Gastrocnemius medialis (tissue), 4 donors: ENCODE data around the gene IGFL1.
"Not testable (repeated sequence)": the region's sequence is repeated elsewhere in the genome, so short reads cannot be mapped to it uniquely, and the experiment has no call there.

Source experiments
- CTCF ChIP-seq, 5 experiments: fragments of 450-650 bp in 3 of 5; fragments of 200-600 bp in 2 of 5; sonication (generic) in 2 of 5; IDR thresholded peaks in 4 of 5; conservative IDR thresholded peaks in 1 of 5; 1 replicate in 4 of 5; 2 replicates in 1 of 5; pipeline ENCODE4 v1.5.1; 2016 to 2019; ENCODE audit warnings: antibody characterized with exemption in 5 of 5, mild to moderate bottlenecking in 3 of 5, moderate library complexity in 3 of 5
- POLR2A ChIP-seq, 2 donors: fragments of 450-650 bp; IDR thresholded peaks; one replicate each; pipeline ENCODE4 v1.6.1; 2017; ENCODE audit warnings: antibody characterized with exemption in 2 of 2, mild to moderate bottlenecking in 2 of 2, moderate library complexity in 2 of 2

GRCh38 chr19:46243081-46243654, 13.6 kb downstream of the IGFL1 start:
- not testable (repeated sequence) for TF ChIP-seq CTCF (IDR thresholded peaks at IDR 0.05 in 4 of 5, conservative IDR thresholded peaks at IDR 0.05 in 1 of 5); POLR2A (IDR thresholded peaks at IDR 0.05)
